Measurements from ENCODE around the gene CES2.

DNA sequence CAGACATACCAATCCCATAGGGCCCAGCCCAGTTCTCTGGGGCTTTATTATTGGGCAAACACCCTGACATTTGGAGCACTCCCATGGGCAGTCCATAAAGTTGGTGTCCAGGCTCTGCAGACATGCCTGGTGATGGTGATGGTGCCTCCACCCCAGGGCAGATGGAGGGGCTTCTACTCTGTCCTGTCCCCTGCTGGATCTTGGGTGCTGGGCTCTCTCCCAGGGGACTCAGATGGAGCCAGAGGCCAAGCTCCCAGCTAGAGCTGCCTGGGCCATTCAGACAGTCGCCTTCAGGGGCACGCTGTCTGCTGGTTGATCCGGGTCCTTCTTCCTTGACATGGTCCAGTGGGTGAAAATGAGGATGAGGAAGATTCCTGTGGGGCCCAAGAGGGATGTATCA, 27.2 kb upstream of the CES2 start:
- TF ChIP-seq, protein P1, sequence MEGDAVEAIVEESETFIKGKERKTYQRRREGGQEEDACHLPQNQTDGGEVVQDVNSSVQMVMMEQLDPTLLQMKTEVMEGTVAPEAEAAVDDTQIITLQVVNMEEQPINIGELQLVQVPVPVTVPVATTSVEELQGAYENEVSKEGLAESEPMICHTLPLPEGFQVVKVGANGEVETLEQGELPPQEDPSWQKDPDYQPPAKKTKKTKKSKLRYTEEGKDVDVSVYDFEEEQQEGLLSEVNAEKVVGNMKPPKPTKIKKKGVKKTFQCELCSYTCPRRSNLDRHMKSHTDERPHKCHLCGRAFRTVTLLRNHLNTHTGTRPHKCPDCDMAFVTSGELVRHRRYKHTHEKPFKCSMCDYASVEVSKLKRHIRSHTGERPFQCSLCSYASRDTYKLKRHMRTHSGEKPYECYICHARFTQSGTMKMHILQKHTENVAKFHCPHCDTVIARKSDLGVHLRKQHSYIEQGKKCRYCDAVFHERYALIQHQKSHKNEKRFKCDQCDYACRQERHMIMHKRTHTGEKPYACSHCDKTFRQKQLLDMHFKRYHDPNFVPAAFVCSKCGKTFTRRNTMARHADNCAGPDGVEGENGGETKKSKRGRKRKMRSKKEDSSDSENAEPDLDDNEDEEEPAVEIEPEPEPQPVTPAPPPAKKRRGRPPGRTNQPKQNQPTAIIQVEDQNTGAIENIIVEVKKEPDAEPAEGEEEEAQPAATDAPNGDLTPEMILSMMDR (IDR thresholded peaks at IDR 0.05), result no peak
- TF ChIP-seq POLR2A (IDR thresholded peaks at IDR 0.05), result no peak
